AG10803 (cell line): ENCODE results near the gene EML1.

Experiments
- DNase-seq: peaks from one replicate; pipeline ENCODE4 v3.0.0; 2010; ENCODE audit warnings: low read depth
- H3K4me3 ChIP-seq: 2 replicates; pipeline ENCODE4 v1.5.1; 2011; ENCODE audit warnings: mild to moderate bottlenecking, low read length, control low read depth
- CTCF ChIP-seq: conservative IDR thresholded peaks from 2 replicates; pipeline ENCODE4 v1.5.1; 2011; ENCODE audit warnings: mild to moderate bottlenecking, low read length, control low read depth, inconsistent platforms

The EML1 gene

GRCh38 chr14:99873653-99874052 is 80.4 kb downstream of the EML1 start:
- no peak for DNase-seq
- H3K4me3 ChIP-seq: no peak overlapping the region
- TF ChIP-seq CTCF: no peak

GRCh38 chr14:99874306-99874705 is 81.1 kb downstream of the EML1 start:
- no peak for DNase-seq
- no peak for TF ChIP-seq CTCF
- no peak overlapping the region for H3K4me3 ChIP-seq

- no peak for DNase-seq
- no peak overlapping the region for H3K4me3 ChIP-seq
- no peak for TF ChIP-seq CTCF
Measured at GRCh38 chr14:99875421-99875820, 82.2 kb downstream of the EML1 start.

- TF ChIP-seq CTCF: no peak
- DNase-seq: no peak
- H3K4me3 ChIP-seq: no peak overlapping the region
Measured at GRCh38 chr14:99875836-99876235, 82.6 kb downstream of the EML1 start.

GRCh38 chr14:99876406-99876805 is 83.2 kb downstream of the EML1 start:
- DNase-seq: no peak
- H3K4me3 ChIP-seq: no peak overlapping the region
- no peak for TF ChIP-seq CTCF

- TF ChIP-seq CTCF: no peak
- H3K4me3 ChIP-seq: no peak overlapping the region
- DNase-seq: no peak
Measured at GRCh38 chr14:99878563-99878962, 85.3 kb downstream of the EML1 start.

DNA sequence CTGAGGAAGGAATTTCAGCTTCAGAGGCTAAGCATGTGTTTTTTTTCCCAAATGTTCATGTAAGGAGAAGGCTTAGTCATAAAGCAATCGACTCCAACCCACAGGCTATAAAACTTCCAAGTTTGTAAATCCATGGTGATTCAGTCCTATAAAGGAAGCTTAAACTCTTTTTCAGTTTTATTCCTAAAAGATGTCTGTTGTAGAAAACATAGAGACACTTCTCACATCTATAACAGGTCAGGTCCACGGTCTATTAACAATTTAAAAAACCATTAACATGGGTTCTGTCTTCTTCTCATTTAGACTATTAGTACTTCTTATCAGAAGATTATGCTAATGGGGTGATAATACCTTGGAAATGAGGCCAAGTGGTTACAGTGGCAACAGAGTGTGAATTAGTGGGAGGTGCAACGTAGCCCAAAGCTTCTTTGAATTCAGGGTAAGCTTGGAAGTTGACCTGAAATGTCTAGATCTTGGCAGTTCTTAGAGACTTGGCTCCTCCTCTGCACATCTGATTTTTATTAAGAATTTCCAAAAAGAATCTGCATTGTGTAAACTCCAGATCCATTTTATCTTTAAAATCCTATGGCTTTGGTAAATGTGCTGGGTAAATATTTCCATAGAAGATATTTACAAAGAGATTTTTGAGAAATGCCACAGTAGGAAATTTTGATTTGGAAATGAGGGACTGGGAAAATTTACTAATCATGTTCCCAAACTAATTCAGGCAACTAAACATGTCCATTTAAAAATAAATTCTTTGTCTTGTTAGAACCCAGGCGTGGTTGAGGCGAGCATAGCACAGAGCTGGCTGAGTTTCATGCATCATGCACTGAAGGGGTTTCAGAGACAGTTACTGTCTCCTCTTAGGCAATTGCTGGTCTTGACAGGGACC is 86.4 kb downstream of the EML1 start:
- no peak overlapping the region for H3K4me3 ChIP-seq
- TF ChIP-seq CTCF: no peak
- DNase-seq: peak; percentile 88
